GM21786 (cell line): Measurements from ENCODE around the gene TMEM229A.
"Not testable (repeated sequence)": the region's sequence is repeated elsewhere in the genome, so short reads cannot be mapped to it uniquely, and the experiment has no call there.

Experiments used
- ATAC-seq: cut with Tn5 transposase; IDR thresholded peaks from one replicate; pipeline ENCODE4 v1.9.1; 2021; ENCODE audit not compliant: unreplicated experiment

TMEM229A gene

GRCh38 chr7:124033095-124033806 lies 384 bp upstream of the TMEM229A start:
- ATAC-seq = no peak

GRCh38 chr7:124031919-124032318 lies 948 bp downstream of the TMEM229A start:
- ATAC-seq = no peak

GRCh38 chr7:124031406-124031805 lies 1.5 kb downstream of the TMEM229A start:
- ATAC-seq = no peak

- no peak for ATAC-seq
Observed at GRCh38 chr7:124030964-124031363, 1.9 kb downstream of the TMEM229A start.

- no peak for ATAC-seq
Observed at GRCh38 chr7:124029396-124030188, 3.3 kb downstream of the TMEM229A start.

GRCh38 chr7:124027236-124027635 lies 5.6 kb downstream of the TMEM229A start:
- ATAC-seq = no peak

GRCh38 chr7:124024329-124024728 lies 8.5 kb downstream of the TMEM229A start:
- ATAC-seq = not testable (repeated sequence)

- no peak for ATAC-seq
Observed at GRCh38 chr7:124022551-124022950, 10.3 kb downstream of the TMEM229A start.

GRCh38 chr7:124020060-124020459 lies 12.8 kb downstream of the TMEM229A start:
- no peak for ATAC-seq

GRCh38 chr7:124013306-124013705 lies 19.6 kb downstream of the TMEM229A start:
- no peak for ATAC-seq

GRCh38 chr7:124012864-124013263 lies 20.0 kb downstream of the TMEM229A start:
- ATAC-seq = no peak

- ATAC-seq = no peak
Observed at GRCh38 chr7:124009321-124009720, 23.5 kb downstream of the TMEM229A start.

GRCh38 chr7:124008296-124008695 lies 24.6 kb downstream of the TMEM229A start:
- not testable (repeated sequence) for ATAC-seq

GRCh38 chr7:123999703-124000102 lies 33.2 kb downstream of the TMEM229A start:
- no peak for ATAC-seq

- ATAC-seq = no peak
Observed at GRCh38 chr7:123998921-123999320, 33.9 kb downstream of the TMEM229A start.

GRCh38 chr7:123996327-123996625 lies 36.6 kb downstream of the TMEM229A start:
- no peak for ATAC-seq

- no peak for ATAC-seq
Observed at GRCh38 chr7:123995617-123996326, 37.1 kb downstream of the TMEM229A start.

GRCh38 chr7:123994449-123994848 lies 38.4 kb downstream of the TMEM229A start:
- ATAC-seq = no peak

GRCh38 chr7:123993996-123994395 lies 38.9 kb downstream of the TMEM229A start:
- ATAC-seq = no peak

- ATAC-seq = no peak
Observed at GRCh38 chr7:123992913-123993518, 39.9 kb downstream of the TMEM229A start.

GRCh38 chr7:123987445-123987844 lies 45.4 kb downstream of the TMEM229A start:
- no peak for ATAC-seq
